SHP77 treated with DMSO at 0.1 percent for 48 hours (cell line): ENCODE measurements around the gene HOXC10.

Experiments
- DNase-seq: peaks from one replicate; lab custom pipeline; 2025; lab: John Stamatoyannopoulos, UW

HOXC10 gene

GRCh38 chr12:53950789-53951576 is 34.0 kb upstream of the HOXC10 start:
- DNase-seq, result no peak

DNA sequence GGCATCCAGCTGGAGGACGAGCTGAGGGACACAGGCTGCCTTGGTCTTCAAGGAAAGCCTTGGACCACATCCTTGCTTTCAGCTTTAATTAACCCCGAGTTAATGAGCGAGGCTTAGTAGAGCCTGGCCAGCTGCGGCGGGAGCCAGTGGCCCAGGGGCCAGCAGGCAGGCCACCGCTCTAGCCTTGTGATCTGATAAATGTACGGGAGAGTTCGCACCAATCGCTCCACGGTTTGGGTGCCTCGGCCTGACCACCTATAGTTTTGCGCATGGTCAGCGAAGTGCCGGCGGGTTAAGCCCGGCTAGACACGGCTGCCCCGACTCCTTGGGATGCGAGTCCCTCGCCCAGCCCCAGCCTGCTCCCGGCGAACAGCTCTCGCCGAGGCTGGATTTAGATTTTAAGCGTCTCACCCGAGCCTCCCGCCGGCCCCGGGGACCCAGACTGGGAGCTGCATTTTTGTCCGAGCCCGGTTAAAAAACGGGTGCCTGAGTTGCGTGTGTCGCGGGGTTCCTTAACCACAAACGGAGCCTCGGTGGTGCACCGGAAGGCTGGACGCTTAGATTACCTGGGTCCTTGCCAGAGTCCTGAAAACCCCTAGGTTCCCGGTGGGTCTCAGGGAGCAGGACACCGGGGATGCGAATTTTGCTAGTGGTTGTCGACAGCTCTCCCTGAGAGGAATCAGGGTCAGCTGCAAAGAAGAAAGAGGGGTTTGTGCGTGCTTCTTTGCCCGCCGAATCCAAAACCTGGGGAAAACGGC is 33.2 kb upstream of the HOXC10 start:
- no peak for DNase-seq

DNA sequence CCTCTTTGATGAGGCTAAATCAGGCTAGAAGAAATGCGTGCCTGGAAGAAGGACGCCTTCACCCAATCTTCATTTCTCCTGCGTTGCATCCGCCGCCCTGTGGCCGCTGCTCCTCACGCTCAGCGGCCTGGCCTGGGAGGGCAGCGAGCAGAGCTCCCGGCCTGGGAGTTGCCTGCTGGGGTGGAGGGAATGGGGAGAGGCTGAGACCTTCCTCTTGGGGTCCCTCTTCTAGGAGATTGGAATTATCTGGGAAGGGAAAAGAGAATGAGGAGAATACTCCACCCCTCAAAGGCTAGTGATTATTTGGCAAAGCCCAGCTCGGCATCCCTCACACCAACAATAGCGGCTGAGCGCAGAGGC is 32.6 kb upstream of the HOXC10 start:
- DNase-seq, result no peak

DNA sequence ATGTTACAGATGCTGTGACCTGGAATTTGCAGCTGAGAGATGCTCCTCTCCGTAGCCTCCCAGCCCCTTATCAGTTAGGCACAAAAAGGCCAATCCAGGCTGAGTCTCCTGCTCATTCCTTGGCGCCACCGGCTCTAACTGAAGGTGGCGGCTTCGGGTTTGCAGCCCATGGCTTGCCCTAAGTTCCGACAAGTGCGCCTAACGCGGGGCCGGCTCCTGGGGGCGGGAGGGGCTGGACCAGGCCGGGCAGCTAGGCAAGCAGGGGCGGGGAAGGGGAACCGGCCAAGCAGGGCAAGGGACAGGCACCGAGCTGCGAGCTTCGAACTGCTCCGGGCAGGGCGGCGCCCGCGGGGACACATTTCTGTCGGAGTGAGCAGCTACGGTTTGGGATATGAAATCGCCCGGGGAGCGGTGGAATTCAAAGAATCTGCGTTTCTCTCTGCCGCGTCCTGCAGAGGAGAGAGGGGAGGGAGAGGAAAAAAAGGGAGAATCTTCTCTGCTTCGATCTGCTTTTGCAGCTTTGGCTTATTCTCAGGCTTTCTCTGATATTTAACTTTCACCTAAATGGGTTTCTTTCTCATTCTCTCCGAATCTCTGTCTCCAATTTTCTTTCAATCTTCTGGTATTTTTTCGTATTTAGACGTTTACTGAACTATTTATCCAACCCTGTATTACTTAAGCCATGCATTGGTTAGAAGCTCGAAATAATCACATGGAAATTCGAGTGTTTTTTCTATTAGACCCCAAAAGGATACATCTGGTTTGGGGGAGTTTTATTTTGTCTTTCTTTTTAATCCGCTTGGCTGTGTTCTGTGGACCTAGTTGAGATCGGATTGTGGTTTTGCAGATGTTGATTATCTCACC is 31.8 kb upstream of the HOXC10 start:
- no peak for DNase-seq

DNA sequence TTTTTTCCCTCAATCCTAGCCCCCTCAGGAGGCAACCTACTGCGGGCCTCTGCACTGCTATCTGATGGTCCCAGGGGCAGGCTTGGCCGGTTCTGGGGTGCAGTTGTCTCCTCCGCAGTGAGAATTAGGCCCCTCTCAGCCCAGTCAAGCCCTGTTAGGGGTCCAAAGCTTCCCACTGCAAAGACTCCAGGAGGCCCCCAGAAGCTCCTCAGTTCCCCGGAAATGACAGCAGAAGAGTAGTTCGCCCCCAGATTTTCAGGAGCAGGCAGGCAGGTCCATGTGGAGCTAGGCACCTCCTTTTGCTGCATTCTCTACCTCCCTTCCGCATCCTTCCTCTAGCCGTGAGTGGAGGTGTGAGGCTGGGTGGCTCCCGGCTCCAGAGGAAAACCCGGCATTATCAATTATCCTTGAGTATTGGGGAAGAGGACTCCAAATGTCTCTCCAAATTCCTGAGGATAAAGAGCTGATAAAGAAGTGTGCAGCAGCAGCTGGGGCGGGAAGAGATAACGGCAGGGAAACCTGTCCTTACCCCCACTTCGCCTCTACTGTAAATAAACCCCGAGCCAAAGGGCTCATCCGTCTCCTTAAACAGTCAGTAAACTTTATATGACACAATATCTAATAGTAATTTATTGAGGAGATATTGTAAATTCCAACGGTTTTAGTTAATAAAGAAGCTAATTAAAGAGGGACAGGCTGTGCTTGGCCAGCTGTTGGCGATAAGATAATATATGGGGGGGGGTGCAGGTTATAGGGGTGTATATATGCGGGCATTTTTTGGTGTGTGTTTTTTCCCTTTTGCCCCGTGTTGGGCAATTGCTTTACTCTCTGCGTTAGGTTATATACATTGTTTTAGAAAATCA is 30.9 kb upstream of the HOXC10 start:
- DNase-seq, result no peak

DNA sequence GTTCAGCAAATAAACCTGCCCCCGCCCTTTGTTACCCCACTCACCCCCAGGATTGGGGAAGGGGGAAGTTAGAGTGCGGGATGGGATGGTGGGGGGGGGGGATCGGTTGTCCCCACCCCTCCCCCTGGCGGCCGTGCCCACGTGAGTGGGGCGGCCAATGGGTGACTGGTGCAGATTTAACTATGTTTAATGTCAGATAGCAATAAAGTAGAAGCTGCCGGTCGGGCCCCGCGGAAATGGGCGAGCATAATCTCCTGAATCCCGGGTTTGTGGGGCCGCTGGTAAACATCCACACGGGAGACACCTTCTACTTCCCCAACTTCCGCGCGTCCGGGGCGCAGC is 30.3 kb upstream of the HOXC10 start, which contains the start of gene HOXC12:
Gene HOXC12 (plus strand): TSS at position 210 of the 342 bp plus-strand sequence. CDS start 27 bp downstream, at position 237.
- DNase-seq, result no peak

GRCh38 chr12:53955036-53955775 is 29.7 kb upstream of the HOXC10 start:
- DNase-seq, result no peak

- DNase-seq, result no peak
These were observed 29.1 kb upstream of the HOXC10 start for GRCh38 chr12:53955776-53956250.

DNA sequence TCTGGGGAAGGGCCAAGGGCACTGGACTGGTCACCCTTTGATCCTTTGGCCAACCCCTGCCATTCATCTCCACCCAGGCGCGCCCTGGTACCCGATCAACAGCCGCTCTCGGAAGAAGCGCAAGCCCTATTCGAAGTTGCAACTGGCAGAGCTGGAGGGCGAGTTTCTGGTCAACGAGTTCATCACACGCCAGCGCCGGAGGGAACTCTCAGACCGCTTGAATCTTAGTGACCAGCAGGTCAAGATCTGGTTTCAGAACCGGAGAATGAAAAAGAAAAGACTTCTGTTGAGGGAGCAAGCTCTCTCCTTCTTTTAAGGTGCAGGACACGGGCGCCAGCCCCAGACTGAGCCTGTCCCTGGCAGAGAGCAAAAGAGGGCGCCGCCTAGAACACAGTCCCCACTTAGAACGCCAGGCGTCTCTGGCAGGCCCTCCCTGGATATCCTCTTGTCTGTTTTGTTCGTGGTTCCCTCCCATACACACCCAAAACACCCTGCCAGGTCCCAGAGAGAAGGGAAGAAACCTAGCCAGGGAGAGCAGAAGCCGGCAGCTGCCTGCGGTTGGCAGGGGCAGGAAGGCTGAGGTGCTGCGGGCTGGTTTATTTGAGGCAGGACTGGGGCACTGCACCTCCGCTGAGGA is 28.6 kb upstream of the HOXC10 start:
- DNase-seq, result no peak

GRCh38 chr12:53956914-53957536 is 27.9 kb upstream of the HOXC10 start:
- no peak for DNase-seq

DNA sequence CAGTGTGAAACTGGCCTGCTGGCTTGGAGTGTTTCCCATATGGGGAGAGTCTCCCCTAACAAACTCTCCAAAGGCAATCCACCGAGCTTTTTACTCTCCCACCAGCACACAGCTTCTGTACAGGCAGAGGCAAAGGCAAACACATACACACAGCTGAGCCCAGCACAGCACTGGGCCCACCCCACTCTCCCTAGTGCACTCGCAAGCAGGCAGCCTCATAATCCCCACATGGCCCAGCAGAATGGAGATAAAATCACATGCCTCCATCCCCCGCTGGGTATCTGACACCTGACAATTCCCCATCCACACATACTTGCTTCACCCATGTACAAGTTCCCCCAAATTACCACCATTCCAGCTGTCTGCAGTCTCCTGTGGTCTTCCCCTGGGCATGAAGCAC is 26.8 kb upstream of the HOXC10 start:
- DNase-seq, result no peak

DNA sequence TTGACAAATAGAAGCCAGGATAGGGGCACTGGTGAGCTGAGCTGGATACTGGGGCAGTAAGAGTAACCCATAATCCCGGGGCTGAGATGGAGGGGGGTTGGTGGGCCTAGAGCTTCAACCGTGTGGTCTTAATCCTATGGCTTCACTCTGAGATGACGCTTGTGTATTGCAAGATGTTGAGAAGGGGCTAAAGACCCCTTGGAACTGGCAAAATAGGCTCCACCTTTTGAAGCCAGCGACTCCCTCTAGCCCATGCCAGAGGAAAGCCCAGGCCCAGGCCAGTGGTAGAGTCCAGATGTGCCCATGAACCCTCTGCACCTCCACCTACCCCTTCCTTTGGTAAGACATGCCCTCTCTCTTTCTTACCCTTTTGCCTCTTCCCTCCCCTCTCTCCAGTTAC is 25.6 kb upstream of the HOXC10 start:
- no peak for DNase-seq

GRCh38 chr12:53960187-53961024 is 24.5 kb upstream of the HOXC10 start:
- no peak for DNase-seq

DNA sequence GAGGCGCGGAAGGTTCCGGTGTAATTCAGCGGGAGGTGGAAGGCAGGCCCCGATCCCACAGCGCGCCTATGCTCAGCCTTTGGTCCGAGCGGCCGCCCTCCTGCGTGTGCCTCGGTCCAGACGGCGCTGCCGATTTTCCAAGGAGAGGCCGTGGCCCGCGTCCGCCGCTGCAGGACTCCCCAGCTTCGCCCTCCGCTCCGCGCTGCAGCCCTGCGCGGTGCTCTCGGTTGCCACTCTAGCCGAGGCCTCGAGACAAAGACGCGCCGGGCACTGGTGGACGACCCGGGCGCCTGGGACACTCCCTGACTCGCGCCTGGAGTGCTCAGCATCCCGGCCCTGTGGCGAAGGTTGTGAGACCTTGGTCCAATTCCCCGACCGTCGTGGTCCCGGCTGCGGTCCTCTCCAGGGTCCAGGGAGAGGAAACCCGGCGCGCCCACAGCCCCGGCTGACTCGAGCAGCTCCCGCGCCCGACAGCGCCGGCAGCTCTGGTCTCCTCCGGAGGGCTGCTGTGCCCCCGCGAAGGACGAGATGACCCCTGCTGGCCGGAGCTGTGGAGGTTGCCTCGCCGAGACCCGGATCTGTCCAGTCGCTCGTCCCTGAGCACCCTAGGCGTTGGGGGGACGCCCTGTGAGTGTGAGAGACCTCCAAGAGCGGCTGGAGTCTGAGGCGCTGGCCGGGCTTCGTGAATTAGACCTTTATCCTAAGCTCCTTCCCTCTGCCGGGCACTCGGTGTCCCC is 23.8 kb upstream of the HOXC10 start:
- no peak for DNase-seq

- no peak for DNase-seq
These were observed 21.9 kb upstream of the HOXC10 start for GRCh38 chr12:53963005-53963404.

DNA sequence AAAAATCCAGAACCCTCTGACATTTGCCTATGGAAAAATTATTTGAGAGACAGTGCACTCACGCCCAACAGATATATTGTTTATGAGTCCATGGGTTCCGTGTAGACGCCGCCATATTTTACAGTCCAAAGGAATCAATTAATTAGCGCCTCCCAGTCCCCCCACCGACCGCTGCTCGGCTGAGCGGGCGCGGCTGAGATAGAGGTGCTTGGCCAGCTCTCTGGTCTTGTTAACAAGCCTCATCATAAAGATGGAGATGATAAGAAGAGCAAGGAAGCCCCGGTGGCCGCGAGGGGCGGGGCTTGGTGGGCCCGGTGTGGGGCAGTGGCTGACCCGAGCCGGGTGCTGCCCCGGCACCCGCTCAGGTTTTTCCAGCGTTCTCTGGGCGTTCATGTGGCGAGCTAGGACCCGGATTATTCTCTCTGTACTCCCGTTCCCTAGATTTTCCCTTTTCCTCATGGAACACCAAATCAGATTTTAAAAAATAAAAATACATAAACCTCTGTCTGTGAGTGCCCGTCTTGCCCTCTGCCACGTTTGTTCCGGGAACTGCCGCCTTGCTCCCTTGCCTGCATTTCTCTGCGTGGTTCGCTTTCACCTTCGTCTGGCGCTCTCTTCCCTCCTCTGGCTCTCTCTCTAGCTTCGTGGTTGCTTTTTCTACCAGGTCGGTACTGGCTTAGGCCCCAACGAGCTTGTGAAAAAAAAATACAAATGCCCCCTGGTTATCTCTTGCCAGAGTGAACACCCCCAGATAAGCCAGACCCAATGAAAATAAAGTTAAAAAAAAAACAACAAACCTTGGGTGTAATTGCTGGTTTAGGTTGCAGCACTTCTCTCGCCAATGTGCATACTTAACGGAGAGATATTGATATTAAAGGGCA is 21.3 kb upstream of the HOXC10 start:
- DNase-seq, result no peak

GRCh38 chr12:53964315-53964713 is 20.6 kb upstream of the HOXC10 start:
- no peak for DNase-seq
